HepG2 (cell line): ENCODE measurements around the gene LEMD2. TPM values are rescaled to one million over a fixed set of nuclear protein-coding genes. Genes with fewer than 3 reads are reported as not detected.

ENCODE experiments used
- ATAC-seq: fragments of 200-7000 bp; cut with Tn5 transposase; 3 replicates; pipeline ENCODE4 v1.9.1; 2020; ENCODE audit warnings: mild to moderate bottlenecking, moderate library complexity
- BruUV-seq: library from RNA; stranded (reverse); fragments of 400-500 nt; replicated peaks from 2 replicates; lab custom pipeline; 2021; lab: Mats Ljungman, UMichigan
- CTCF ChIA-PET: fragments of 300-600 bp; formaldehyde crosslinking; extraction: SDS; loops from one replicate; lab custom pipeline; 2021; ENCODE audit warnings: low total read pairs, inconsistent platforms, low intra/inter-chr PET ratio; lab: Yijun Ruan, JAX
- POLR2A ChIA-PET: fragments of 350-600 bp; sonication (Branson Sonifier 250); formaldehyde crosslinking; loops from one replicate; lab custom pipeline; 2020; ENCODE audit warnings: antibody characterized with exemption, inconsistent platforms; lab: Yijun Ruan, JAX
- DNase-seq: peaks from one replicate; pipeline ENCODE4 v3.0.0-alpha.2; 2015; ENCODE audit warnings: low spot score
- FAIRE-seq: peaks from 3 replicates; lab custom pipeline; 2011; peaks lifted over from hg19 to GRCh38; lab: Jason Lieb, UNC
- H2AFZ ChIP-seq: one replicate; pipeline ENCODE4 v1.6.1; 2011; ENCODE audit warnings: low read length, inconsistent platforms
- H3K27ac ChIP-seq: fragments of 300-600 bp; 3 replicates; pipeline ENCODE4 v1.8.0; 2011; ENCODE audit warnings: mixed run types, mild to moderate bottlenecking, mixed read lengths, low read length, inconsistent platforms; ENCODE audit not compliant: insufficient read depth; ENCODE audit errors: extremely low read length
- H3K27me3 ChIP-seq, 2 experiments: fragments of 200-600 bp in 1 of 2; 2 replicates in 1 of 2; 3 replicates in 1 of 2; pipeline versions ENCODE4 v1.6.0 to v1.8.0; 2011; ENCODE audit warnings: low read length in 2 of 2, mild to moderate bottlenecking in 2 of 2, moderate library complexity in 2 of 2, inconsistent platforms in 1 of 2; ENCODE audit not compliant: insufficient read depth in 2 of 2, control insufficient read depth in 1 of 2
- H3K36me3 ChIP-seq, 2 experiments: fragments of 200-600 bp in 1 of 2; replicated peaks in 1 of 2; 2 replicates in 1 of 2; 3 replicates in 1 of 2; pipeline versions ENCODE4 v1.5.1 to v1.8.0; 2011; ENCODE audit warnings: low read length in 2 of 2, inconsistent platforms in 1 of 2; ENCODE audit not compliant: insufficient read depth in 2 of 2, control insufficient read depth in 1 of 2
- H3K4me1 ChIP-seq: 2 replicates; pipeline ENCODE4 v1.5.1; 2012; ENCODE audit warnings: low read length, inconsistent platforms; ENCODE audit not compliant: insufficient read depth
- H3K4me2 ChIP-seq: 2 replicates; pipeline ENCODE4 v1.6.0; 2011; ENCODE audit warnings: low read depth, low read length, inconsistent platforms
- H3K4me3 ChIP-seq, 3 experiments: fragments of 200-600 bp in 1 of 3; sonication (generic), shearing (Covaris generic) in 1 of 3; replicated peaks in 1 of 3; 2 replicates each; pipeline ENCODE4 v1.5.1; 2011 to 2016; ENCODE audit warnings: low read length in 3 of 3, inconsistent platforms in 2 of 3, low read depth in 2 of 3, mild to moderate bottlenecking in 2 of 3, control low read depth in 1 of 3, mixed read lengths in 1 of 3; ENCODE audit not compliant: insufficient read depth in 1 of 3
- H3K79me2 ChIP-seq: one replicate; pipeline ENCODE4 v1.6.1; 2011; ENCODE audit warnings: low read length, inconsistent platforms; ENCODE audit not compliant: insufficient read depth
- H3K9ac ChIP-seq: 2 replicates; pipeline ENCODE4 v1.6.0; 2011; ENCODE audit warnings: mild to moderate bottlenecking, low read depth, low read length, inconsistent platforms; ENCODE audit not compliant: insufficient read depth
- H3K9me3 ChIP-seq: 2 replicates; pipeline ENCODE4 v1.5.1; 2012; ENCODE audit warnings: mild to moderate bottlenecking, low read length
- H4K20me1 ChIP-seq: 2 replicates; pipeline ENCODE4 v1.6.0; 2011; ENCODE audit warnings: inconsistent platforms, mild to moderate bottlenecking, low read length, moderate library complexity; ENCODE audit not compliant: insufficient read depth
- E2F5 ChIP-seq: sonication (generic); formaldehyde crosslinking; conservative IDR thresholded peaks from 2 replicates; pipeline ENCODE4 v1.4.0; 2020; ENCODE audit warnings: missing genetic modification reagents
- EHMT2 ChIP-seq: fragments of 200-600 bp; sonication (generic); IDR thresholded peaks from 2 replicates; pipeline ENCODE4 v1.7.0; 2017; ENCODE audit warnings: antibody characterized with exemption, low read depth, low read length, borderline replicate concordance
- FIP1L1 ChIP-seq: fragments of 200-400 bp; formaldehyde crosslinking; IDR thresholded peaks from 2 replicates; pipeline ENCODE4 v1.6.1; 2018; ENCODE audit warnings: low read depth, mild to moderate bottlenecking, low read length, moderate library complexity, borderline replicate concordance; ENCODE audit not compliant: insufficient read depth
- JUND ChIP-seq: sonication (generic); formaldehyde crosslinking; IDR thresholded peaks from 2 replicates; pipeline ENCODE4 v1.8.0; 2022; ENCODE audit warnings: mild to moderate bottlenecking, missing genetic modification reagents
- NAIF1 ChIP-seq: sonication (generic); formaldehyde crosslinking; IDR thresholded peaks from 2 replicates; pipeline ENCODE4 v1.5.0; 2020; ENCODE audit warnings: mild to moderate bottlenecking, missing genetic modification reagents, borderline replicate concordance
- NR0B2 ChIP-seq: sonication (generic); formaldehyde crosslinking; IDR thresholded peaks from 2 replicates; pipeline ENCODE4 v1.4.0; 2020; ENCODE audit warnings: mild to moderate bottlenecking, missing genetic modification reagents
- SIX1 ChIP-seq: sonication (generic); formaldehyde crosslinking; IDR thresholded peaks from 2 replicates; pipeline ENCODE4 v1.4.0; 2020; ENCODE audit warnings: missing genetic modification reagents, borderline replicate concordance
- ZHX1 ChIP-seq: sonication (generic); formaldehyde crosslinking; IDR thresholded peaks from 2 replicates; pipeline ENCODE4 v1.8.1; 2022; ENCODE audit warnings: low read depth, mild to moderate bottlenecking, missing genetic modification reagents
- ZNF235 ChIP-seq: sonication (generic); formaldehyde crosslinking; IDR thresholded peaks from 2 replicates; pipeline ENCODE4 v1.8.1; 2023; ENCODE audit warnings: mild to moderate bottlenecking, missing genetic modification reagents, borderline replicate concordance
- ZNF382 ChIP-seq: sonication (generic); formaldehyde crosslinking; IDR thresholded peaks from 2 replicates; pipeline ENCODE4 v1.5.0; 2020; ENCODE audit warnings: missing genetic modification reagents, mild to moderate bottlenecking, borderline replicate concordance
- ZNF597 ChIP-seq: sonication (generic); formaldehyde crosslinking; IDR thresholded peaks from 2 replicates; pipeline ENCODE4 v1.5.0; 2020; ENCODE audit warnings: missing genetic modification reagents
- ZNF720 ChIP-seq: sonication (generic); formaldehyde crosslinking; IDR thresholded peaks from 2 replicates; pipeline ENCODE4 v1.4.0; 2020; ENCODE audit warnings: missing genetic modification reagents
- WGBS: methylation state at CpG from one replicate; pipeline ENCODE4 v1.1.6; 2017; ENCODE audit warnings: low lambda C conversion rate; 5-methylcytosine and 5-hydroxymethylcytosine counted together
- in situ Hi-C: cut with HindIII; loops from 2 replicates; pipeline ENCODE4 v1.10.0; 2017; ENCODE audit warnings: low pct_unique_long_range_greater_than_20kb; ENCODE audit not compliant: extremely low pct_ligation_motif_present
- intact Hi-C: fragments of 100-400 bp; cut with micrococcal nuclease; formaldehyde crosslinking; loops from one replicate; pipeline ENCODE4 v1.10.0; 2022; ENCODE audit not compliant: unreplicated experiment
- polyA plus RNA-seq, 8 experiments: library from polyadenylated mRNA; depleted of rRNA in 3 of 8; stranded (reverse) in 7 of 8; unstranded in 1 of 8; fragments of >200 nt; fragmentation: Illumina TruSeq in 4 of 8; extraction: Trizol in 4 of 8; gene quantifications; 2 replicates each; pipeline versions ENCODE4 v1.2.1 to v1.2.3, GENCODE V29; 2011 to 2016; ENCODE audit warnings: low read depth in 4 of 8, missing spikeins in 1 of 8, mixed read lengths in 1 of 8; ENCODE audit not compliant: insufficient read depth in 1 of 8
- total RNA-seq, 5 experiments: library from RNA; depleted of rRNA; stranded (reverse); fragments of >200 nt; fragmentation: Illumina TruSeq; extraction: Trizol; gene quantifications; 2 replicates each; pipeline ENCODE4 v1.2.3, GENCODE V29; 2016; ENCODE audit warnings: low read depth in 1 of 5
- TF ChIP-seq, protein P1 (sequence below): IDR thresholded peaks from 2 replicates; pipeline ENCODE4 v1.6.1; 2016; ENCODE audit warnings: low read depth
- TF ChIP-seq, protein P2 (sequence below): sonication (generic); formaldehyde crosslinking; IDR thresholded peaks from 2 replicates; pipeline ENCODE4 v1.4.0; 2020; ENCODE audit warnings: missing genetic modification reagents

The LEMD2 gene
- total and polyA plus RNA-seq, 2 of the 13 experiments (the other 11 are each of a cell fraction or from before 2014, with no cell fraction given): 45.2 to 62.9 TPM

DNA sequence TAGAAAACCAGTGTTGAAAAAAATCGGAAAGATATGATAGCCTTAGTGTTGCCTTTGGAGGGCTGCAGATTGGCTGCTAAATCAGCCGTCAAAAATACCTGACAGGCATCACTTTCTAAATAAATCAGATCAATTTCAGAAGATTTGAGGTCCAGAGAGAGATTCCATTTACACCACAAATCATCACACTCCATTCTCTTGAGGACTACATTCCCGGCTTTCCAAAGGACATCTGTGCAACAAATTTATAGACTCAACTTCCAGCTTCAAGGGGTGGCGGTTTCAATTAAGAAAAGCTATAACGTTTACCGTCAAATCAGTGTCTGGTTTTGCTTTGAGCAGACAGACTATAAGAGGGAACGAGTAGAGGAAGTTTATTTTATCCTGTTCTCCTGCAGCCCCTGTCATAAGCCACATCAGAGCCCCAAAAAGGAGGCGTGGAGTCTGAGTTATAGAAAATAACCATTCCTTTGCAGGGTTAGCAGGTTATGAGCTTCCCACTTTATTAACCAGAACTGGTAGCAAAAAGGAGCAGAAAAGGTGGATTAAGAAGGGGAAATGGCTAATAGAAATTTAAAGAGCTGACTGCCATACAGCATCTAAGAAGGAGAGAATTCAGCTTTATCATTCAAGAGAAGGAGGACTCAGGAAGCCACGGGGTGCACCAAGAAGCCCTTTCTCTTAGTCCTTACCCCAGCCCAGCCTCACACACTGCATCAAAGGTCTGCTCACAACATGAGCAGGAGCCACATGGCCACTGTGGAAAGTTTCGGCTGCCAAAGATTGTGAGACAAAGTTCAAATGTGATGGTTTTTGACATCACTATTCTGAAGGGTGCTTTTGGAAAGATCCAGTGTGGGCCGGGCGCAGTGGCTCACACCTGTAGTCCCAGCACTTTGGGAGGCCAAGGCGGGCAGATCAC is 64.6 kb downstream of the LEMD2 start:
- no peaks in the 10 kb centered on the region for H3K9me3 ChIP-seq
- 64% methylated on average over 13 of the region's 13 CpGs for WGBS
- H3K79me2 ChIP-seq: no peaks in the 10 kb centered on the region
- BruUV-seq: no TSS peak
- ChIA-PET POLR2A (no interaction called here), CTCF (no interaction called here)
- intact Hi-C loops (no loop called here), in situ Hi-C loops (no loop called here)
- FAIRE-seq (no peak), DNase-seq (no peak), ATAC-seq (no peak)
- H3K36me3 ChIP-seq: no peaks in the 10 kb centered on the region
- H3K4me3 ChIP-seq: no peak overlapping the region
- H3K4me2 ChIP-seq: no peak overlapping the region
- no peak overlapping the region for H2AFZ ChIP-seq
- H4K20me1 ChIP-seq: no peaks in the 10 kb centered on the region
- no peaks in the 10 kb centered on the region for H3K4me1 ChIP-seq
- H3K27ac ChIP-seq: no peak overlapping the region
- peaks cover 0 to 6% of the 10 kb centered on the region in 2 experiments; a peak in 1 of 5 replicates for H3K27me3 ChIP-seq
- H3K9ac ChIP-seq: no peak overlapping the region
- TF ChIP-seq NAIF1 (CRISPR knock-in tag) (no peak), NR0B2 (no peak), ZNF720 (CRISPR knock-in tag) (no peak), ZNF382 (no peak), FIP1L1 (no peak), E2F5 (CRISPR knock-in tag) (no peak), SIX1 (CRISPR knock-in tag) (no peak), ZNF597 (CRISPR knock-in tag) (no peak), JUND (CRISPR knock-in tag) (no peak), EHMT2 (no peak), ZHX1 (CRISPR knock-in tag) (no peak), ZNF235 (CRISPR knock-in tag) (no peak)
- TF ChIP-seq, protein P1, sequence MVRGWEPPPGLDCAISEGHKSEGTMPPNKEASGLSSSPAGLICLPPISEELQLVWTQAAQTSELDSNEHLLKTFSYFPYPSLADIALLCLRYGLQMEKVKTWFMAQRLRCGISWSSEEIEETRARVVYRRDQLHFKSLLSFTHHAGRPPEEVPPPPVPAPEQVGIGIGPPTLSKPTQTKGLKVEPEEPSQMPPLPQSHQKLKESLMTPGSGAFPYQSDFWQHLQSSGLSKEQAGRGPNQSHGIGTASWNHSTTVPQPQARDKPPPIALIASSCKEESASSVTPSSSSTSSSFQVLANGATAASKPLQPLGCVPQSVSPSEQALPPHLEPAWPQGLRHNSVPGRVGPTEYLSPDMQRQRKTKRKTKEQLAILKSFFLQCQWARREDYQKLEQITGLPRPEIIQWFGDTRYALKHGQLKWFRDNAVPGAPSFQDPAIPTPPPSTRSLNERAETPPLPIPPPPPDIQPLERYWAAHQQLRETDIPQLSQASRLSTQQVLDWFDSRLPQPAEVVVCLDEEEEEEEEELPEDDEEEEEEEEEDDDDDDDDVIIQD: no peak
- TF ChIP-seq, protein P2, sequence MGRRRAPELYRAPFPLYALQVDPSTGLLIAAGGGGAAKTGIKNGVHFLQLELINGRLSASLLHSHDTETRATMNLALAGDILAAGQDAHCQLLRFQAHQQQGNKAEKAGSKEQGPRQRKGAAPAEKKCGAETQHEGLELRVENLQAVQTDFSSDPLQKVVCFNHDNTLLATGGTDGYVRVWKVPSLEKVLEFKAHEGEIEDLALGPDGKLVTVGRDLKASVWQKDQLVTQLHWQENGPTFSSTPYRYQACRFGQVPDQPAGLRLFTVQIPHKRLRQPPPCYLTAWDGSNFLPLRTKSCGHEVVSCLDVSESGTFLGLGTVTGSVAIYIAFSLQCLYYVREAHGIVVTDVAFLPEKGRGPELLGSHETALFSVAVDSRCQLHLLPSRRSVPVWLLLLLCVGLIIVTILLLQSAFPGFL: no peak
